ENCODE results near the gene LIG4. TPM values are rescaled to one million over a fixed set of nuclear protein-coding genes. Genes with fewer than 3 reads are reported as not detected.

The LIG4 gene
- total and polyA plus RNA-seq, 4 donors: 4.3 to 9.5 (median 5.2) TPM

DNA sequence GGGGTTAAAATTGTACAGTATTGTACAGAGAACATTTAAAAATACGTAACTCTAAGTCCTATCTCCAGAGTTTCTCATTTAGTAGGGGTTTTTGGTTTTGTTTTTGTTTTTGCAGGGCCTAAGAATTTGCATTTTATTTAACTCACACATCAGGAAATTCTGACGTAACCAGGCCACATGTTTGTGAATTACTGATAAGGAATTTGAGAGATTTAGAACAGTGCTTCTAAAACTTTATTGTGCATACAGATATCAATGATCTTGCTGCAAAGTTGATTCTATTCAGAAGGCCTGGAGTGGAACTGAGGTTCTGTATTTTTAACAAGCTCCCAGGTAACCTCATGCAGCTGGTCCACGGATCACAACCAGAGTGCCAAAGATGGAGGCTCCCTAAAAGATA lies 49.3 kb downstream of the LIG4 start:
- DNase-seq (ENCODE audit: low spot score): no peak
- peaks cover 0 to 2% (median 0%) of the 10 kb centered on the region in 4 donors for H3K9me3 ChIP-seq (ENCODE audit: control insufficient read depth in 4 of 4, low read length in 3 of 4)
- H3K4me1 ChIP-seq (ENCODE audit: control insufficient read depth in 4 of 4, insufficient read depth in 4 of 4, low read length in 3 of 4): no peaks in the 10 kb centered on the region
- H3K27me3 ChIP-seq (ENCODE audit: control insufficient read depth in 4 of 4, insufficient read depth in 4 of 4, low read length in 3 of 4): no peaks in the 10 kb centered on the region
- no peak for TF ChIP-seq NR2F2 (IDR thresholded peaks at IDR 0.05)
- TF ChIP-seq HNF4G (IDR thresholded peaks at IDR 0.05): no peak
- no peak for TF ChIP-seq SP1 (IDR thresholded peaks at IDR 0.05)
- 64% methylated on average over 3 of the region's 3 CpGs for WGBS
- no peaks in the 10 kb centered on the region for H3K36me3 ChIP-seq (ENCODE audit: control insufficient read depth in 4 of 4, insufficient read depth in 3 of 4, low read depth in 1 of 4, low read length in 3 of 4)
- H3K27ac ChIP-seq (ENCODE audit: low read depth in 1 of 2, low read length in 2 of 2): no peak overlapping the region
- no peak overlapping the region for H3K4me3 ChIP-seq (ENCODE audit: low read depth in 1 of 3, low read length in 3 of 3)
- H3K9ac ChIP-seq (ENCODE audit: low read depth in 1 of 2, low read length in 2 of 2): no peak overlapping the region

- Histone ChIP-seq H3K4me1 (ENCODE audit: control insufficient read depth in 4 of 4, insufficient read depth in 4 of 4, low read length in 3 of 4) (peaks cover under 1 to 14% (median 12%) of the 10 kb centered on the region in 4 donors), H3K9me3 (ENCODE audit: control insufficient read depth in 4 of 4, low read length in 3 of 4) (no peaks in the 10 kb centered on the region), H3K36me3 (ENCODE audit: control insufficient read depth in 4 of 4, insufficient read depth in 3 of 4, low read depth in 1 of 4, low read length in 3 of 4) (no peaks in the 10 kb centered on the region), H3K27me3 (ENCODE audit: control insufficient read depth in 4 of 4, insufficient read depth in 4 of 4, low read length in 3 of 4) (no peaks in the 10 kb centered on the region), H3K4me3 (ENCODE audit: low read depth in 1 of 3, low read length in 3 of 3) (no peak overlapping the region), H3K9ac (ENCODE audit: low read depth in 1 of 2, low read length in 2 of 2) (peak overlapping the region in 1 of 2 donors; percentile 39), H3K27ac (ENCODE audit: low read depth in 1 of 2, low read length in 2 of 2) (no peak overlapping the region)
- WGBS: 84% methylated on average over 12 of the region's 12 CpGs
- TF ChIP-seq, protein P1, sequence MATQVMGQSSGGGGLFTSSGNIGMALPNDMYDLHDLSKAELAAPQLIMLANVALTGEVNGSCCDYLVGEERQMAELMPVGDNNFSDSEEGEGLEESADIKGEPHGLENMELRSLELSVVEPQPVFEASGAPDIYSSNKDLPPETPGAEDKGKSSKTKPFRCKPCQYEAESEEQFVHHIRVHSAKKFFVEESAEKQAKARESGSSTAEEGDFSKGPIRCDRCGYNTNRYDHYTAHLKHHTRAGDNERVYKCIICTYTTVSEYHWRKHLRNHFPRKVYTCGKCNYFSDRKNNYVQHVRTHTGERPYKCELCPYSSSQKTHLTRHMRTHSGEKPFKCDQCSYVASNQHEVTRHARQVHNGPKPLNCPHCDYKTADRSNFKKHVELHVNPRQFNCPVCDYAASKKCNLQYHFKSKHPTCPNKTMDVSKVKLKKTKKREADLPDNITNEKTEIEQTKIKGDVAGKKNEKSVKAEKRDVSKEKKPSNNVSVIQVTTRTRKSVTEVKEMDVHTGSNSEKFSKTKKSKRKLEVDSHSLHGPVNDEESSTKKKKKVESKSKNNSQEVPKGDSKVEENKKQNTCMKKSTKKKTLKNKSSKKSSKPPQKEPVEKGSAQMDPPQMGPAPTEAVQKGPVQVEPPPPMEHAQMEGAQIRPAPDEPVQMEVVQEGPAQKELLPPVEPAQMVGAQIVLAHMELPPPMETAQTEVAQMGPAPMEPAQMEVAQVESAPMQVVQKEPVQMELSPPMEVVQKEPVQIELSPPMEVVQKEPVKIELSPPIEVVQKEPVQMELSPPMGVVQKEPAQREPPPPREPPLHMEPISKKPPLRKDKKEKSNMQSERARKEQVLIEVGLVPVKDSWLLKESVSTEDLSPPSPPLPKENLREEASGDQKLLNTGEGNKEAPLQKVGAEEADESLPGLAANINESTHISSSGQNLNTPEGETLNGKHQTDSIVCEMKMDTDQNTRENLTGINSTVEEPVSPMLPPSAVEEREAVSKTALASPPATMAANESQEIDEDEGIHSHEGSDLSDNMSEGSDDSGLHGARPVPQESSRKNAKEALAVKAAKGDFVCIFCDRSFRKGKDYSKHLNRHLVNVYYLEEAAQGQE (IDR thresholded peaks at IDR 0.05): no peak
- TF ChIP-seq NR2F2 (IDR thresholded peaks at IDR 0.05): no peak
- TF ChIP-seq ZBTB33 (IDR thresholded peaks at IDR 0.05): no peak
- TF ChIP-seq GABPA (IDR thresholded peaks at IDR 0.05 in 1 of 2, conservative IDR thresholded peaks at IDR 0.05 in 1 of 2): no peak
- TF ChIP-seq JUND (IDR thresholded peaks at IDR 0.05): no peak
- no peak for TF ChIP-seq YY1 (IDR thresholded peaks at IDR 0.05)
- DNase-seq (ENCODE audit: low spot score): no peak
Measured at GRCh38 chr13:108158746-108159145, 56.6 kb downstream of the LIG4 start.

Other genes starting within 250 kb of the LIG4 start
- 10 to 100 TPM in 1 of 2 donors, 1 to 10 TPM in 1; 7.8 to 10.3 TPM for gene ABHD13, start 2.9 kb upstream of the LIG4 start, total RNA-seq
- 1 to 10 TPM; 3.6 to 5.8 TPM for gene ABHD13, start 2.9 kb upstream of the LIG4 start, polyA plus RNA-seq
- 10 to 100 TPM in 1 of 2 donors, 1 to 10 TPM in 1; 5.8 to 11.6 TPM for gene TNFSF13B, start 54.2 kb upstream of the LIG4 start, total RNA-seq
- 1 to 10 TPM; 1.8 to 3.4 TPM for gene TNFSF13B, start 54.2 kb upstream of the LIG4 start, polyA plus RNA-seq